GM23248 (cell line): Measurements from ENCODE around the gene SYT6. TPM values are rescaled to one million over a fixed set of nuclear protein-coding genes. Genes with fewer than 3 reads are reported as not detected.

Experiments used
- DNase-seq: peaks from one replicate; pipeline ENCODE4 v3.0.0-alpha.2; 2015
- H2AFZ ChIP-seq: fragments of 200-600 bp; sonication (generic); 2 replicates; pipeline ENCODE4 v1.6.1; 2016; ENCODE audit warnings: antibody characterized with exemption
- H3F3A ChIP-seq: fragments of 200-600 bp; sonication (generic); 2 replicates; pipeline ENCODE4 v1.6.1; 2016; ENCODE audit warnings: mild to moderate bottlenecking, antibody characterized with exemption, mixed run types; ENCODE audit not compliant: insufficient read depth
- H3K27ac ChIP-seq: fragments of 200-600 bp; sonication (generic); 2 replicates; pipeline ENCODE4 v1.5.1; 2016; ENCODE audit warnings: mild to moderate bottlenecking
- H3K27me3 ChIP-seq: fragments of 200-600 bp; sonication (generic); replicated peaks from 2 replicates; pipeline ENCODE4 v1.6.1; 2016; ENCODE audit warnings: mild to moderate bottlenecking; ENCODE audit not compliant: insufficient read depth
- H3K36me3 ChIP-seq: fragments of 200-600 bp; sonication (generic); 2 replicates; pipeline ENCODE4 v1.6.1; 2016; ENCODE audit warnings: low read depth, mild to moderate bottlenecking
- H3K4me1 ChIP-seq: fragments of 200-600 bp; sonication (generic); 2 replicates; pipeline ENCODE4 v1.6.1; 2016; ENCODE audit warnings: mild to moderate bottlenecking; ENCODE audit not compliant: insufficient read depth
- H3K4me2 ChIP-seq: fragments of 200-600 bp; sonication (generic); one replicate; pipeline ENCODE4 v1.6.1; 2016; ENCODE audit warnings: mild to moderate bottlenecking; ENCODE audit not compliant: unreplicated experiment
- H3K4me3 ChIP-seq: fragments of 200-600 bp; sonication (generic); 2 replicates; pipeline ENCODE4 v1.5.1; 2016; ENCODE audit warnings: mild to moderate bottlenecking
- H3K79me2 ChIP-seq: fragments of 200-600 bp; sonication (generic); 2 replicates; pipeline ENCODE4 v1.6.1; 2016; ENCODE audit warnings: mild to moderate bottlenecking; ENCODE audit not compliant: insufficient read depth
- H3K9ac ChIP-seq: fragments of 200-600 bp; sonication (generic); 2 replicates; pipeline ENCODE4 v1.6.1; 2016; ENCODE audit warnings: mild to moderate bottlenecking
- H3K9me2 ChIP-seq: fragments of 200-600 bp; sonication (generic); 2 replicates; pipeline ENCODE4 v1.6.1; 2016; ENCODE audit warnings: mixed run types, mild to moderate bottlenecking, moderate library complexity; ENCODE audit not compliant: insufficient read depth
- H3K9me3 ChIP-seq: fragments of 200-600 bp; sonication (generic); one replicate; pipeline ENCODE4 v1.6.1; 2017; ENCODE audit warnings: low read depth
- H4K20me1 ChIP-seq: fragments of 200-600 bp; sonication (generic); 2 replicates; pipeline ENCODE4 v1.6.0; 2016; ENCODE audit not compliant: insufficient read depth
- EZH2 ChIP-seq: fragments of 200-600 bp; sonication (generic); IDR thresholded peaks from 2 replicates; pipeline ENCODE4 v1.6.1; 2018; ENCODE audit warnings: antibody characterized with exemption, mild to moderate bottlenecking; ENCODE audit not compliant: insufficient read depth, poor library complexity, severe bottlenecking
- EZH2phosphoT487 ChIP-seq: fragments of 200-600 bp; sonication (generic); IDR thresholded peaks from 2 replicates; pipeline ENCODE4 v1.6.1; 2018; ENCODE audit warnings: antibody characterized with exemption, moderate library complexity, mild to moderate bottlenecking, low read depth; ENCODE audit not compliant: insufficient read depth
- WGBS, 2 experiments: methylation state at CpG; one replicate each; pipeline ENCODE4 v1.1.6; 2015 to 2017; ENCODE audit warnings: low lambda C conversion rate in 2 of 2, low coverage in 1 of 2; ENCODE audit errors: missing lambda C conversion rate in 2 of 2; 5-methylcytosine and 5-hydroxymethylcytosine counted together
- in situ Hi-C: fragments of 300-500 bp; cut with MboI; formaldehyde crosslinking; loops from 2 replicates; pipeline ENCODE4 v1.15.0; 2020
- polyA plus RNA-seq: library from polyadenylated mRNA; unstranded; fragments of >200 nt; fragmentation: Nextera tagmentation; extraction: Ambion mirVana; gene quantifications from 2 replicates; pipeline ENCODE4 v1.2.1, GENCODE V29; 2016
- total RNA-seq: library from RNA; depleted of rRNA; stranded (reverse); fragments of >200 nt; shearing (Covaris generic); gene quantifications from 2 replicates; pipeline ENCODE4 v1.2.3, GENCODE V29; 2014; rRNA removed

SYT6 gene, protein sequence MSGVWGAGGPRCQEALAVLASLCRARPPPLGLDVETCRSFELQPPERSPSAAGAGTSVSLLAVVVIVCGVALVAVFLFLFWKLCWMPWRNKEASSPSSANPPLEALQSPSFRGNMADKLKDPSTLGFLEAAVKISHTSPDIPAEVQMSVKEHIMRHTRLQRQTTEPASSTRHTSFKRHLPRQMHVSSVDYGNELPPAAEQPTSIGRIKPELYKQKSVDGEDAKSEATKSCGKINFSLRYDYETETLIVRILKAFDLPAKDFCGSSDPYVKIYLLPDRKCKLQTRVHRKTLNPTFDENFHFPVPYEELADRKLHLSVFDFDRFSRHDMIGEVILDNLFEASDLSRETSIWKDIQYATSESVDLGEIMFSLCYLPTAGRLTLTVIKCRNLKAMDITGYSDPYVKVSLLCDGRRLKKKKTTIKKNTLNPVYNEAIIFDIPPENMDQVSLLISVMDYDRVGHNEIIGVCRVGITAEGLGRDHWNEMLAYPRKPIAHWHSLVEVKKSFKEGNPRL
- total RNA-seq (not detected in 2 replicates), polyA plus RNA-seq (not detected in 2 replicates)

DNA sequence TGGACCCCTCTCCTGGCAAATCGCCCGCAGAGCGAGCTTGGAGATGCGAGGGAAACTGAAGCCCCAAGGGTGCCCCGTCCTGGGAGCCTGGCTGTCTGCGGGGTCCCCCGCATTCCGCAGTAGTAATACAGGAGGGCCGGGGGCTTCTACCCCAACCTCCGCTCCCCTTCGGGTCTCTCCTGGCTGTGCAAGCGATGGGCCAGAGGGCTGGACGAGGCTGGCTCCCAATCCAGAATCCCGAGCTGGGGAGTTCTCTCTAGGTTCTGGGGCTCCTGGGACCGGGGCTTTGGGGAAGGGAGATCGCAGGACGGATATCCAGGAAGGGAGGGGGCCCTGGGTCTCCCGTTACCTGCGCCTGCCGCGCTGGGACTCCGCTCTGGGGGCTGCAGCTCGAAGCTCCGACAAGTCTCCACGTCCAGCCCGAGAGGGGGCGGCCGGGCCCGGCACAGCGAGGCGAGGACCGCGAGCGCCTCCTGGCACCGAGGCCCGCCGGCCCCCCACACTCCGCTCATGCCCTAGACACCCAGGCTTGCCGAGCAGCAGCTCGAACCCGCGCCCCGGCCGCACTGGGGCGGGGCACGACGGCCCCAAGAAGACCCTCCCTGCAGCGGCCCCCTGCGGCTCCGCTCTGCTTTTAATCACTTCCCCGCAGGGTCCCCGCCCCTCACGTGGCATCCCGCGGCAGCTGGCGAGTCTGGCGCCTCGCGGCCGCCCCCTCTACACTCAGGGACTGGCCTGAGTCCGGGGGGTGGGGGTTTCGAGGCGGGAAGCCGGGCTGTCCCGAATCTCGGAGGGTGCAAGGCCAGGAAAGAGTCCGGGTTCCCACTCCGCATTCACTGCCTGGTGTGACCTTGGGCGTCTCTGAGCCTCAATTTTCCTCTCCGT is at the start of gene SYT6:
Gene SYT6, minus strand, starts transcription at position 609 of the 885 bp plus-strand sequence. Its CDS starts 97 bp downstream, at position 512.
- no peak within 1 kb of the TSS for H2AFZ ChIP-seq
- H3K4me1 ChIP-seq = no peaks in the 10 kb centered on the region
- H3K4me3 ChIP-seq = peak within 1 kb of the TSS; percentile 29
- WGBS, 2 experiments = 1 to 3% methylated on average over 36 to 53 of the region's 70 CpGs
- peak; percentile 5 for DNase-seq
- no peak within 1 kb of the TSS for H3K27ac ChIP-seq
- no peaks in the 10 kb centered on the region for H4K20me1 ChIP-seq
- no peaks in the 10 kb centered on the region for H3K9me2 ChIP-seq
- H3K27me3 ChIP-seq = peaks cover 98% of the 10 kb centered on the region
- no peaks in the 10 kb centered on the region for H3K9me3 ChIP-seq
- H3K36me3 ChIP-seq = no peaks in the 10 kb centered on the region
- H3K79me2 ChIP-seq = no peaks in the 10 kb centered on the region
- H3K4me2 ChIP-seq = no peak within 1 kb of the TSS
- TF ChIP-seq EZH2phosphoT487 = no peak; the same call in 1 of the 2 replicates
- TF ChIP-seq EZH2 = peak; percentile 68
- in situ Hi-C loops = no loop called here
- H3F3A ChIP-seq = no peaks in the 10 kb centered on the region
- H3K9ac ChIP-seq = no peak within 1 kb of the TSS

DNA sequence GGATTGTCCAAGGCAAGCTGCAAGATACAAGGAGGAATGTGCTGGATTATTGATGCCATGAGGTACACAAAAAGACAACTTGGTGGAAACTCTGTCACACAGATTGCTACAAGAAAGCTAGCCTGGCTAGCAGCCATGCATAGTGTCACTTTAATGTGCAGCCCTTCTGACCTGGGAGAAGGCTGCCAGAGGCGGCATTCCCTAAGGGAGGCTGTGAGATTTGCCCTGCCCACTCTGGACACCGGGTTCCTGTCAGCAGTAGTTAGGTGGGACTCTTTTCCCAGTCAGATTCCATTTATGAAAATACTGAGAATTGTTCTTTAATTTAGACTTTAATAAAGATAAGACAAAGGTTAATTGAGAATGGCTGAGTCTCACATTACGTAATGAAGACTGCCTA is 47.8 kb upstream of the SYT6 start:
- H4K20me1 ChIP-seq = no peaks in the 10 kb centered on the region
- 24 to 30% methylated on average over 3 of the region's 3 CpGs for WGBS, 2 experiments

DNA sequence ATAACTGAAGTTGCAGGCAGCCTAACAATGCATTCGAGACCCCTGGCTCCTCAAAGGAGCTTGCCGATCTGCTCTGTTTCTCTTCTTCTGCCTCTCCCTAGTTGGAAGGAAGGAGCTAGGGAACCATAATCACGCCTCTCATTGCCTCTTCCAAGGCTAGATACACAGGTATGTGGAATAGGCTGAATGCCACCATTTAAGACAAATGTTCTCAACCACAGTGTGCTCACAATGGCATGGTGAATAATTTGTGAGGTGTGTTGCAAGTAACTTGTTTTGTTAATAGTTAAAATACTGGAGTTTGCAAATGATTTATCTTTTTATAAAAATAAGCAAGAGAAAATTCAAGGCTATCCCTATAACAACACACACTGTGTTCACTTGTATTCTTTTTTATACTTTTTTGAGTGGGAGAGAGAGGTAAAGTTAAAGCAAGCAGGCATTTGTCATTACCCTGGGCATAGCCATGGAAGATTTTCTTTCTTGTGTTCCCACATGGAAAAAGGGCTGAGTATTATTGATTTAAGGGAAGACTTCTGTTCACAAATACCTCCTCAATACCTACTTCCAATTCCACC is 45.4 kb upstream of the SYT6 start:
- H3K36me3 ChIP-seq = no peaks in the 10 kb centered on the region
- peaks cover 68% of the 10 kb centered on the region for H3K27me3 ChIP-seq
- H3K9me2 ChIP-seq = no peaks in the 10 kb centered on the region
- H3K9ac ChIP-seq = no peak overlapping the region
- no peak overlapping the region for H3K4me2 ChIP-seq
- no peak for TF ChIP-seq EZH2phosphoT487
- in situ Hi-C loops = no loop called here
- H2AFZ ChIP-seq = no peak overlapping the region
- no peak overlapping the region for H3K27ac ChIP-seq
- no peaks in the 10 kb centered on the region for H3K4me1 ChIP-seq
- no peak overlapping the region for H3K4me3 ChIP-seq
- no peaks in the 10 kb centered on the region for H4K20me1 ChIP-seq
- WGBS, 2 experiments = 42 to 43% methylated on average over 3 of the region's 3 CpGs
- H3K79me2 ChIP-seq = no peaks in the 10 kb centered on the region
- no peaks in the 10 kb centered on the region for H3K9me3 ChIP-seq
- DNase-seq = no peak
- H3F3A ChIP-seq = no peaks in the 10 kb centered on the region

More for the DNA sequence above, 47.8 kb upstream of the SYT6 start:
- H3K9me2 ChIP-seq = no peaks in the 10 kb centered on the region
- no peak overlapping the region for H3K4me2 ChIP-seq
- H3K27me3 ChIP-seq = peaks cover 69% of the 10 kb centered on the region
- no peak overlapping the region for H3K27ac ChIP-seq
- no peak overlapping the region for H3K9ac ChIP-seq
- no peaks in the 10 kb centered on the region for H3K9me3 ChIP-seq
- TF ChIP-seq EZH2 (no peak), EZH2phosphoT487 (no peak)
- DNase-seq = no peak
- no peaks in the 10 kb centered on the region for H3K4me1 ChIP-seq
- H3K4me3 ChIP-seq = no peak overlapping the region
- H3K79me2 ChIP-seq = no peaks in the 10 kb centered on the region
- no peak overlapping the region for H2AFZ ChIP-seq
- H3F3A ChIP-seq = no peaks in the 10 kb centered on the region
- no peaks in the 10 kb centered on the region for H3K36me3 ChIP-seq
- in situ Hi-C loops = no loop called here
